B cell (primary cell): ENCODE results near the gene MIS18BP1. TPM values are rescaled to one million over a fixed set of nuclear protein-coding genes. Genes with fewer than 3 reads are reported as not detected.

Experiments used
- ATAC-seq: fragments of 200-7000 bp; cut with Tn5 transposase; one replicate; pipeline ENCODE4 v1.10.0; 2021; ENCODE audit warnings: low read depth, mild to moderate bottlenecking, moderate number of reproducible peaks, moderate library complexity
- CTCF ChIA-PET: fragments of 350-600 bp; sonication (Branson Sonifier 250); formaldehyde crosslinking; loops from one replicate; lab custom pipeline; 2021; ENCODE audit warnings: antibody characterized with exemption, inconsistent platforms; lab: Charles Lee
- POLR2A ChIA-PET: fragments of 350-600 bp; sonication (Branson Sonifier 250); formaldehyde crosslinking; loops from one replicate; lab custom pipeline; 2021; ENCODE audit warnings: antibody characterized with exemption; lab: Charles Lee
- DNase-seq: peaks from one replicate; pipeline ENCODE4 v3.0.0; 2013
- H2AFZ ChIP-seq: 2 replicates; pipeline ENCODE4 v1.6.1; 2012; ENCODE audit warnings: mild to moderate bottlenecking, low read depth, low read length; ENCODE audit not compliant: insufficient read depth, poor library complexity, severe bottlenecking
- H3K27ac ChIP-seq, 2 donors: 1 replicate in 1 of 2; 2 replicates in 1 of 2; pipeline ENCODE4 v1.5.1; 2012 to 2013; ENCODE audit warnings: low read length in 2 of 2, mild to moderate bottlenecking in 2 of 2, moderate library complexity in 1 of 2
- H3K27me3 ChIP-seq, 4 experiments: fragments of 200-600 bp in 1 of 4; sonication (generic) in 1 of 4; replicated peaks in 1 of 4; 1 replicate in 2 of 4; 2 replicates in 2 of 4; pipeline versions ENCODE4 v1.6.1 to v1.7.0; 2013 to 2016; ENCODE audit warnings: low read length in 3 of 4, mild to moderate bottlenecking in 2 of 4, mixed read lengths in 1 of 4, moderate library complexity in 1 of 4; ENCODE audit not compliant: insufficient read depth in 4 of 4, control insufficient read depth in 3 of 4; ENCODE audit errors: control extremely low read depth in 1 of 4
- H3K36me3 ChIP-seq, 2 experiments: replicated peaks in 1 of 2; 1 replicate in 1 of 2; 2 replicates in 1 of 2; pipeline versions ENCODE4 v1.6.1 to v1.7.1; 2013; ENCODE audit warnings: low read length in 1 of 2; ENCODE audit not compliant: insufficient read depth in 2 of 2, control insufficient read depth in 1 of 2; ENCODE audit errors: control extremely low read depth in 1 of 2, extremely low read depth in 1 of 2
- H3K4me1 ChIP-seq, 2 donors: fragments of 200-600 bp in 1 of 2; sonication (generic) in 1 of 2; 1 replicate in 1 of 2; 2 replicates in 1 of 2; pipeline versions ENCODE4 v1.5.1 to v1.6.1; 2013 to 2017; ENCODE audit warnings: low read length in 2 of 2; ENCODE audit not compliant: control insufficient read depth in 2 of 2, insufficient read depth in 2 of 2
- H3K4me2 ChIP-seq: replicated peaks from 2 replicates; pipeline ENCODE3; 2012; ENCODE audit warnings: mild to moderate bottlenecking, low read depth, low read length; ENCODE audit not compliant: poor library complexity, severe bottlenecking
- H3K4me3 ChIP-seq, 5 experiments: fragments of 200-600 bp in 1 of 5; sonication (generic) in 1 of 5; 1 replicate in 3 of 5; 2 replicates in 2 of 5; pipeline versions ENCODE4 v1.5.1 to v1.7.0; 2011 to 2016; ENCODE audit warnings: low read length in 4 of 5, mild to moderate bottlenecking in 4 of 5, low read depth in 2 of 5, control low read depth in 1 of 5, moderate library complexity in 1 of 5; ENCODE audit not compliant: insufficient read depth in 1 of 5; ENCODE audit errors: control extremely low read depth in 1 of 5, extremely low read depth in 1 of 5
- H3K79me2 ChIP-seq: fragments of 200-600 bp; sonication (generic); one replicate; pipeline ENCODE4 v1.6.0; 2016; ENCODE audit warnings: low read length; ENCODE audit not compliant: control insufficient read depth, insufficient read depth
- H3K9ac ChIP-seq: fragments of 200-600 bp; sonication (generic); 2 replicates; pipeline ENCODE4 v1.6.1; 2017; ENCODE audit warnings: mild to moderate bottlenecking, low read length, moderate library complexity
- H3K9me3 ChIP-seq, 3 donors: one replicate each; pipeline versions ENCODE4 v1.6.1 to v1.7.1; 2013; ENCODE audit warnings: low read length in 2 of 3; ENCODE audit not compliant: control insufficient read depth in 2 of 3, insufficient read depth in 1 of 3; ENCODE audit errors: control extremely low read depth in 1 of 3
- H4K20me1 ChIP-seq: 2 replicates; pipeline ENCODE4 v1.6.0; 2012; ENCODE audit warnings: mild to moderate bottlenecking, low read length; ENCODE audit not compliant: insufficient read depth, control insufficient read depth, poor library complexity, severe bottlenecking
- H3K27ac Mint-ChIP-seq: one replicate; pipeline ENCODE4 v1.8.0; 2021; ENCODE audit warnings: mixed read lengths
- H3K27me3 Mint-ChIP-seq: one replicate; pipeline ENCODE4 v1.8.0; 2021; ENCODE audit warnings: mixed read lengths
- H3K4me1 Mint-ChIP-seq: one replicate; pipeline ENCODE4 v1.8.0; 2021; ENCODE audit warnings: mixed read lengths
- H3K4me3 Mint-ChIP-seq: one replicate; pipeline ENCODE4 v1.8.0; 2021; ENCODE audit warnings: mixed read lengths
- H3K9me3 Mint-ChIP-seq: one replicate; pipeline ENCODE4 v1.8.0; 2022; ENCODE audit warnings: mixed read lengths; ENCODE audit not compliant: insufficient read depth
- CTCF ChIP-seq: fragments of 200-600 bp; IDR thresholded peaks from one replicate; pipeline ENCODE4 v1.8.0; 2022; ENCODE audit warnings: antibody characterized with exemption, mild to moderate bottlenecking
- EZH2 ChIP-seq: IDR thresholded peaks from 2 replicates; pipeline ENCODE4 v1.6.1; 2012; ENCODE audit warnings: borderline replicate concordance, low read depth, mild to moderate bottlenecking, moderate library complexity, low read length; ENCODE audit not compliant: insufficient read depth, poor library complexity, severe bottlenecking
- intact Hi-C: fragments of 100-400 bp; cut with micrococcal nuclease; formaldehyde crosslinking; loops from one replicate; pipeline ENCODE4 v1.10.0; 2022
- polyA plus RNA-seq: library from polyadenylated mRNA; depleted of rRNA; stranded (reverse); fragments of >200 nt; gene quantifications from 2 replicates; pipeline ENCODE4 v1.2.3, GENCODE V29; 2012
- small RNA-seq: library from RNA; depleted of rRNA; stranded (forward); fragments of <200 nt; gene quantifications from one replicate; pipeline ENCODE3, GENCODE V24; 2012; ENCODE audit warnings: low replicate concordance, low read depth; ENCODE audit not compliant: insufficient read length
- total RNA-seq, 2 donors: library from RNA; stranded (reverse); fragments of 120-200 nt in 1 of 2; gene quantifications; 1 replicate in 1 of 2; 2 replicates in 1 of 2; pipeline versions ENCODE4 v1.2.3 to v1.2.4, GENCODE V29; 2013 to 2022

Gene MIS18BP1
- total and polyA plus RNA-seq, 2 donors (not counting 1 experiment from before 2014, with no cell fraction given) = 30.0 to 92.5 TPM

DNA sequence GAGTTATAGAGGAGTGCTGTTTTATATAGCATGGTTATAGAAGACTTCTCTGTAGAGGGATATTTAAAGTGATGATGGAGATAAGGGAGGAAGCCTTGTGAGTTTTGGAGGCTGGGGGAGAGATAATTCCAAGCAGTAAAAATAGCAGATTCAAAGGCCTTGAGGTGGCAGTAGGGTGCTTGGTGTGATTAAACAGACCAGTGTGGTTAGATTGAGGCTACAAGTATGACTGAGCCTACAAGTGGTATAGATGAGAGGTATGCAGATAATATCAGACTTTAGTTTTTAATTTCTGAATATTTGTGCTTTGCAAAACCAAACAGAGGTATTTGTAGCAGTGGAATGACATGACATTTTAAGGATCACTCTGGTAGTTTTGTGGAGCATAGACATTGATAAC lies 96.9 kb downstream of the MIS18BP1 start:
- no peak overlapping the region for H3K9ac ChIP-seq
- H3K27ac ChIP-seq = no peak overlapping the region
- H4K20me1 ChIP-seq = no peaks in the 10 kb centered on the region
- no peaks in the 10 kb centered on the region for H3K27me3 ChIP-seq
- H3K4me3 ChIP-seq = no peak overlapping the region
- ChIA-PET CTCF (no interaction called here), POLR2A (no interaction called here)
- H3K36me3 ChIP-seq = no peaks in the 10 kb centered on the region
- H3K27me3 Mint-ChIP-seq = no peaks in the 10 kb centered on the region
- DNase-seq (no peak), ATAC-seq (no peak)
- H3K9me3 ChIP-seq = no peaks in the 10 kb centered on the region
- H3K4me1 Mint-ChIP-seq = no peaks in the 10 kb centered on the region
- no peak overlapping the region for H3K4me3 Mint-ChIP-seq
- H3K4me1 ChIP-seq = no peaks in the 10 kb centered on the region
- no peak overlapping the region for H3K27ac Mint-ChIP-seq
- no peaks in the 10 kb centered on the region for H3K9me3 Mint-ChIP-seq
- TF ChIP-seq CTCF (no peak), EZH2 (no peak)
- intact Hi-C loops = no loop called here
- H3K4me2 ChIP-seq = no peak overlapping the region
- H2AFZ ChIP-seq = no peak overlapping the region
- H3K79me2 ChIP-seq = no peaks in the 10 kb centered on the region

Small RNA genes within 50 kb of the gene (small RNA-seq; reads per million reads assigned to genes)
- gene RNU6-552P = not detected

Other genes with a start within 250 kb of the MIS18BP1 start
- gene PRPF39, start 169.1 kb downstream of the MIS18BP1 start, total RNA-seq = 67.5 and 72.7 TPM in 2 replicates
- gene PRPF39, start 169.1 kb downstream of the MIS18BP1 start, polyA plus RNA-seq = 64.8 and 98.9 TPM in 2 replicates
- gene FKBP3, start 118.7 kb downstream of the MIS18BP1 start, total RNA-seq = 49.1 and 58.7 TPM in 2 replicates
- gene FKBP3, start 118.7 kb downstream of the MIS18BP1 start, polyA plus RNA-seq = 18.5 and 25.5 TPM in 2 replicates
- 14.0 and 15.5 TPM in 2 replicates for gene FANCM, start 117.3 kb downstream of the MIS18BP1 start, total RNA-seq
- 3.0 and 4.3 TPM in 2 replicates for gene FANCM, start 117.3 kb downstream of the MIS18BP1 start, polyA plus RNA-seq